Activated T-cell treated with anti-CD3 and anti-CD28 coated beads, Interleukin-2, amount 50 U/mL, for 4 hours (primary cell): ENCODE measurements around the gene FITM2. TPM values are rescaled to one million over a fixed set of nuclear protein-coding genes. Genes with fewer than 3 reads are reported as not detected.
"Not testable (repeated sequence)": the region's sequence is repeated elsewhere in the genome, so short reads cannot be mapped to it uniquely, and the experiment has no call there.

Source experiments
- ATAC-seq, 2 donors: fragments of 200-7000 bp; cut with Tn5 transposase; one replicate each; pipeline ENCODE4 v1.10.0; 2021
- DNase-seq: peaks from one replicate; pipeline ENCODE4 v3.0.0-alpha.2; 2020
- H3K27me3 Mint-ChIP-seq: one replicate; pipeline ENCODE4 v1.8.0; 2021; ENCODE audit warnings: low read depth, mixed read lengths
- H3K36me3 Mint-ChIP-seq: one replicate; pipeline ENCODE4 v1.8.0; 2022; ENCODE audit warnings: mixed read lengths; ENCODE audit not compliant: insufficient read depth
- H3K4me1 Mint-ChIP-seq: one replicate; pipeline ENCODE4 v1.8.0; 2021; ENCODE audit warnings: low read depth, mixed read lengths
- H3K4me3 Mint-ChIP-seq: one replicate; pipeline ENCODE4 v1.8.0; 2021; ENCODE audit warnings: mild to moderate bottlenecking, moderate library complexity, mixed read lengths
- H3K9me3 Mint-ChIP-seq: one replicate; pipeline ENCODE4 v1.8.0; 2021; ENCODE audit warnings: mixed read lengths
- total RNA-seq, 3 donors: library from RNA; stranded (reverse); gene quantifications; one replicate each; pipeline ENCODE4 v1.2.1, GENCODE V29; 2021

Gene FITM2
- total RNA-seq, 3 donors from 2014 or later: 1.7 to 2.1 (median 1.8) TPM

DNA sequence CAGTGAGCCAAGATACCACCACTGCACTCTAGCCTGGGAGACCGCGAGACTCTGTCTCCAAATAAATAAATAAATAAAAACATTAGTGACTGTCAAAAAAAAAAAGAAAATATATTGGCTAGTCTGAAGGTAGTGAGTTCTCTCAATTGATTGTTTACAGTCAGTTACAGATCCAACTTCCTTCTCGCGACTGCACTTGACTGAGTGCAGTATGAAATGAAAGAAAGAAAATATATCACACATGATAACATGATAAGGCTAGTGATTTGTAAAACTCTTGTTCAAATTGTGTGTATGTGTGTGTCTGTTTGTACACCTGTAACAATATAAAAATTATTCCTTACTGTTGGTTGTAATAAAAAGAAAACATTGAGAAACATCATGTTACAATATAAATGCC lies 33.7 kb upstream of the FITM2 start:
- no peak for ATAC-seq
- H3K9me3 Mint-ChIP-seq: no peaks in the 10 kb centered on the region
- H3K4me1 Mint-ChIP-seq: no peaks in the 10 kb centered on the region
- no peaks in the 10 kb centered on the region for H3K36me3 Mint-ChIP-seq
- H3K27me3 Mint-ChIP-seq: peaks cover 5% of the 10 kb centered on the region
- no peak overlapping the region for H3K4me3 Mint-ChIP-seq
- no peak for DNase-seq

DNA sequence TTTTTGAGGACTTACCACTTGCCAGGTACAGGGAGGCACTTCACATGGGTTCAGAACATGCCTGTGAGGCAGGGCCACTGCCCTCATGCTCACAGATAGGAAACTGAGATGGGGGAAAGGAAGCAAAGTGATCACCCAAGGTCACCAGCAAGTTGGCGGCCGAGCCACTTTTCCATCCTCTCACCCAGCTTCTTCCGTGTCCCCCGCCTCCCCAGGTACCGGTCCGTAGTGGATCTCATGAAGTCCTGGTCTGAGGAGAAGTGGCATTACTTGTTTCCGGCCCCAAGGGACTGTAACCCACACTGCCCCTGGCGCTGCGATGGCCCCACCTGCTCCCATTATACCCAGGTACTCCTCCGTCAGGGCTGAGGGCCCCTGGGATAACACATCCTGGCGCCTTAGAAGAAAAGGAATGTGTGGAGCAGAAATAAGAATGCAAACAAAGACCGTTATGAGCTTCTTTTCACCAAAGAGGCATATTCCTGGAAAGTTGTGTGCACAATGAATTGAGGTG lies 32.2 kb upstream of the FITM2 start:
- Mint-ChIP-seq H3K9me3 (no peaks in the 10 kb centered on the region), H3K4me3 (no peak overlapping the region), H3K27me3 (peaks cover 3% of the 10 kb centered on the region), H3K4me1 (no peaks in the 10 kb centered on the region), H3K36me3 (no peaks in the 10 kb centered on the region)
- no peak for ATAC-seq
- no peak for DNase-seq

GRCh38 chr20:44342248-44342647 lies 31.2 kb upstream of the FITM2 start:
- Mint-ChIP-seq H3K4me1 (no peaks in the 10 kb centered on the region), H3K27me3 (peaks cover 5% of the 10 kb centered on the region), H3K4me3 (no peak overlapping the region), H3K36me3 (no peaks in the 10 kb centered on the region), H3K9me3 (no peaks in the 10 kb centered on the region)
- ATAC-seq (no peak), DNase-seq (no peak)

GRCh38 chr20:44336725-44337380 lies 25.9 kb upstream of the FITM2 start, which contains the start of gene R3HDML:
TSS of gene R3HDML (plus strand) at chr20:44337043. CDS start at chr20:44337158, 115 bp downstream.
- no peak for ATAC-seq
- H3K27me3 Mint-ChIP-seq: peaks cover 9% of the 10 kb centered on the region

GRCh38 chr20:44336086-44336485 lies 25.1 kb upstream of the FITM2 start:
- ATAC-seq (no peak), DNase-seq (no peak)
- Mint-ChIP-seq H3K4me1 (no peaks in the 10 kb centered on the region), H3K9me3 (no peaks in the 10 kb centered on the region), H3K36me3 (no peaks in the 10 kb centered on the region), H3K27me3 (peaks cover 15% of the 10 kb centered on the region), H3K4me3 (no peak overlapping the region)

More at GRCh38 chr20:44336725-44337380, 25.9 kb upstream of the FITM2 start, which contains the start of gene R3HDML:
- DNase-seq: no peak
- H3K4me3 Mint-ChIP-seq: no peak within 1 kb of the TSS
- H3K4me1 Mint-ChIP-seq: no peaks in the 10 kb centered on the region
- no peaks in the 10 kb centered on the region for H3K9me3 Mint-ChIP-seq
- H3K36me3 Mint-ChIP-seq: no peaks in the 10 kb centered on the region

DNA sequence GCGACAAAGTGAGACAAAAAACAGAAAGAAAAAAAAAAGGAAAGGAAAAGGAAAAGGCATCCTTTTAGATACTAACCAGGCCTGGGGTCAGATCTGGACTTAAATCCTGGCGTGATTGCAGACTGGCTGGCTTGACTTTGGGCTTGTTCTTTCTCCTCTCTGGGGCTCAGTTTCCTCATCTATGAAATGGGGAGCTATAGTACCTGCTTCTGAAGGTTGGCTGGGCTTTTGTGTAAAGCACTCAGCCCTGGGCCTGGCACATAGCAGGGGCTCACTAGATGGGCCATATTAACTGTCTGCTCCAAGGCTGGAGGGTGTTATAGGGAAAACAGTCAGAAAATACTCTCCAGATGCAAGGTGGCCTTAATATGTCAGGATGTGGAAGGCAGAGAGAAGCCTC lies 24.7 kb upstream of the FITM2 start:
- H3K4me1 Mint-ChIP-seq: no peaks in the 10 kb centered on the region
- H3K36me3 Mint-ChIP-seq: no peaks in the 10 kb centered on the region

DNA sequence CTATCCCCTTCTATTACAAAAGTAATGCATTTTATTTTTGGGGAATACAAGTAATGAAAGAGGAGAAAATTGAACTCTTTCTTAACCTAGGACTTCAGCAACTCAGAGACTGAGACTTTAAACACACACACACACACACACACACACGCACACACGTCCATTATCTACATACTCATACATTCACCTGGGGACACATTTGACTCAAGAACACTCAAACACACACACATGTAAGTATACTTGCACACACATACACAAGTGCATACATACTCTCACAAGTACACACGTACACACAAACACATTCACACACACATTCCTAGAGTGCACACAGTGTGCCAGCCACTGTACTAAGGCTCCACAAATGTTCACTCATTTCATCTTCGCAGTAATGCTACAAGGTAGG lies 23.7 kb upstream of the FITM2 start:
- ATAC-seq (no peak), DNase-seq (no peak)
- Mint-ChIP-seq H3K9me3 (no peaks in the 10 kb centered on the region), H3K4me3 (no peak overlapping the region), H3K4me1 (no peaks in the 10 kb centered on the region), H3K36me3 (no peaks in the 10 kb centered on the region), H3K27me3 (peaks cover 15% of the 10 kb centered on the region)

More for the DNA sequence above, 24.7 kb upstream of the FITM2 start:
- H3K4me3 Mint-ChIP-seq: no peak overlapping the region
- DNase-seq (no peak), ATAC-seq (no peak)
- peaks cover 15% of the 10 kb centered on the region for H3K27me3 Mint-ChIP-seq
- no peaks in the 10 kb centered on the region for H3K9me3 Mint-ChIP-seq

DNA sequence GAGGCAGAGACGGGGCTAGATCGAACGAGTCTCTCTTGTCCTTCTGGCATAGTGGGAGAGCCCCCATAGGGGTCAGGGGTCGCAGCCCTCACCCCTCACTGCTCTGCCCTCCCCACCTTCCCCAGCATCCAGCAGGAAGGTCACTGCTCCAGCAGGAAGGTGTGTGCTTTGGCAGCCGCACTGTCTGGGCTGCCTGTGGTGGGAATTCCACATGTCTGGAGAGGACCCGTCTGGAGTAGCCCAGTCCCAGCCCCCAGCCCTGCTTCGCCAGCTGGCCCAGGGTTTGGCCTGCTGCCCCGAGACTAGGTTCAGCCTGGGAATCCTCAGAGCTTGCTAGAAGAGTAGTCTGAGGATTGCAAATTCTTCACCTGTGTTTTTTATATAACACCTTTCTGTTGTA lies 23.3 kb upstream of the FITM2 start:
- peaks cover 15% of the 10 kb centered on the region for H3K27me3 Mint-ChIP-seq
- no peak overlapping the region for H3K4me3 Mint-ChIP-seq
- no peak for ATAC-seq
- H3K36me3 Mint-ChIP-seq: no peaks in the 10 kb centered on the region
- no peak for DNase-seq
- H3K4me1 Mint-ChIP-seq: no peaks in the 10 kb centered on the region
- H3K9me3 Mint-ChIP-seq: no peaks in the 10 kb centered on the region

- Mint-ChIP-seq H3K4me1 (no peaks in the 10 kb centered on the region), H3K4me3 (no peak overlapping the region), H3K27me3 (peaks cover 13% of the 10 kb centered on the region), H3K9me3 (no peaks in the 10 kb centered on the region), H3K36me3 (no peaks in the 10 kb centered on the region)
- ATAC-seq (no peak), DNase-seq (no peak)
Observed at GRCh38 chr20:44331201-44331600, 20.2 kb upstream of the FITM2 start.

DNA sequence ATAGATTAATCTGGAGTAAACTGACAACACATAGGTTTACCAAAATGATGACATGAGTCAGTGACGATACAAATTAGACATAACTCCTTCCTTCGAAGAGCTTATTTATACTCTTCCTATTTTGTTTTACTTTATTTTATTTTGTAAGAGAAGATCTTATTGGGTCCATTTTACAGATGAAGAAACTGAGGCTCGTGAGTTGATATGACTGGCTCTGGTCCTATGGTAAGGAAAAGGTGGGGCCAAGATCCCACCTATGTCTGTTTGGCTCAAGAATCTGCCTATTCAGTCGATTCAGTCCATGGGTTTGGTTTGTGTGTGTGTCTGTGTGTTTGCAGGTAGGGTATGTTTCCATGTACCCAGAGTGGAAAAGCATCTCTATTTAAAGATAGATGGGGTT lies 17.4 kb upstream of the FITM2 start:
- Mint-ChIP-seq H3K4me1 (no peaks in the 10 kb centered on the region), H3K4me3 (no peak overlapping the region), H3K9me3 (no peaks in the 10 kb centered on the region), H3K36me3 (no peaks in the 10 kb centered on the region), H3K27me3 (peaks cover 14% of the 10 kb centered on the region)
- ATAC-seq: no peak
- DNase-seq: no peak

DNA sequence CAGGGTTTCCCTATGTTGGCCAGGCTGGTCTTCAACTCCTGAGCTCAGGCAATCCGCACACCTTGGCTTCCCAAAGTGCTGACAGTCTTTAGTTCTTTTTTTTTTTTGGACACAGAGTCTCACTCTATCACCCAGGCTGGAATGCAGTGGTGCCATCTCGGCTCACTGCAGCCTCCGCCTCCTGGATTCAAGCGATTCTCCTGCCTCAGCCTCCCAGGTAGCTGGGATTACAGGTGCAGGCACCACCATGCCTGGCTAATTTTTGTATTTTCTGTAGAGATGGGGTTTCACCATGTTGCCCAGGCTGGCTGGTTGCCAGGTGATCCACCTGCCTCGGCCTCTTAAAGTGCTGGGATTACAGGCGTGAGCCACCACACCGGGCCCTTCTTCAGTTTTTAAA lies 16.7 kb upstream of the FITM2 start:
- not testable (repeated sequence) for ATAC-seq, H3K4me3 Mint-ChIP-seq, H3K36me3 Mint-ChIP-seq, H3K9me3 Mint-ChIP-seq, H3K4me1 Mint-ChIP-seq, DNase-seq
- H3K27me3 Mint-ChIP-seq: peaks cover 14% of the 10 kb centered on the region

- no peaks in the 10 kb centered on the region for H3K4me1 Mint-ChIP-seq
- H3K27me3 Mint-ChIP-seq: peaks cover 13% of the 10 kb centered on the region
- DNase-seq (peak; percentile 39), ATAC-seq (peak; percentile 73 to 78)
- H3K4me3 Mint-ChIP-seq: peak overlapping the region; percentile 40
- no peaks in the 10 kb centered on the region for H3K9me3 Mint-ChIP-seq
- H3K36me3 Mint-ChIP-seq: no peaks in the 10 kb centered on the region
Observed at GRCh38 chr20:44326391-44327159, 15.6 kb upstream of the FITM2 start.

DNA sequence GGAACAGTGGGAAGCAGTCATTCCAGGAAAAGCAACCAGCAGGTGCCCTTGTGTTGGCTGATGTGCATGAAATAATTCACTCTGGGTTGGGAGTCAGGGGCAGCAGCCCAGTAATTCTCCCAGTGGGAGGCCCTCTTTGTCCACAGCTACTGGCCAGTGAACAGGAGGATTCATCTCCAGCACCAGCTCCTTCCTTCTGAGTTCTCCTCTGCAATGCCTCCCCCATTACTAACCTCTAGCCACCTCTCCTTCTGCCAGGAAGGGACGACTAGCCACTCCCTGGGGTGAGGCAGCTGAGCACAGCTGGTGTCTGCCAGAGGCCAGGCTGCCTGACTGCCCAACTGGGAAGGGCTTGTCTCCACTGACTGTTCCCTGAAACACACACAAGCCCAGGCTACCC lies 13.3 kb upstream of the FITM2 start:
- no peaks in the 10 kb centered on the region for H3K9me3 Mint-ChIP-seq
- H3K4me1 Mint-ChIP-seq: no peaks in the 10 kb centered on the region
- H3K27me3 Mint-ChIP-seq: peaks cover 9% of the 10 kb centered on the region
- no peak for DNase-seq
- no peak for ATAC-seq
- H3K36me3 Mint-ChIP-seq: no peaks in the 10 kb centered on the region
- H3K4me3 Mint-ChIP-seq: no peak overlapping the region

DNA sequence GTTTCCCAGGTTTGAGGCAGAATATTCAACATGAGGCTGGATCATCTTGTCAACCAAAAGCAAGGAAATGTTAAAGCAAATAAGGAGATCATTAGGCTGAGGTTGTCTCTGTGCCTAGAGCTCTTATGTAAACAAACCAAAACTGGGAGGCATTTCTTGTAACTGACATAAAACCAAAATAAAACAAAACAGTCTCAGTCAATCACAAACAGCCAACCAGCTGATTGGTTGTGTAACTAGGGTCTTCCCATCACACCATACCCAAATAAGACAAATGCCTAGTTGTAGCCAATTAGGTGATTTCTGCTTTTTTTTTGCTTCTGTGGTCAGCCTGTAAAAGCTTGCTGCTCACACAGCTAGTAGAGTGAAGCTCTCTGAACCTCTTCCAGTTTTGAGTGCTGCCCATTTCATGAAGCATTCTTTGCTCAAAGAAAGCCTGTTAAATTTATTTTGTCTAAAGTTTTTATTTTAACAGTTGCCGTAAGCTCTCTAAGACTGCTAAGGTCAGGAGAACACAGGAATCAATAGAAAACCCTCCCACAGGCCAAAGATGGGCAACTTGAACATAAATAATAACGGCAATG lies 8.9 kb upstream of the FITM2 start:
- ATAC-seq (no peak), DNase-seq (no peak)
- no peak overlapping the region for H3K4me3 Mint-ChIP-seq
- H3K4me1 Mint-ChIP-seq: no peaks in the 10 kb centered on the region
- H3K9me3 Mint-ChIP-seq: no peaks in the 10 kb centered on the region
- H3K27me3 Mint-ChIP-seq: peaks cover 10% of the 10 kb centered on the region
- no peaks in the 10 kb centered on the region for H3K36me3 Mint-ChIP-seq
